Caki2 (cell line): Measurements from ENCODE around the gene CPNE9. TPM values are rescaled to one million over a fixed set of nuclear protein-coding genes. Genes with fewer than 3 reads are reported as not detected.

Source experiments
- DNase-seq: peaks from one replicate; pipeline ENCODE4 v3.0.0-alpha.2; 2015; ENCODE audit warnings: low read depth
- in situ Hi-C: cut with HindIII; loops from 2 replicates; pipeline ENCODE4 v1.10.0; 2016; ENCODE audit warnings: low sequenced_read_pairs, low pct_unique_long_range_greater_than_20kb, mixed read lengths
- total RNA-seq: library from RNA; depleted of rRNA; stranded (reverse); fragments of >200 nt; shearing (Covaris generic); gene quantifications from 2 replicates; pipeline ENCODE4 v1.2.3, GENCODE V29; 2014; ENCODE audit warnings: low replicate concordance; rRNA removed

Gene CPNE9, protein sequence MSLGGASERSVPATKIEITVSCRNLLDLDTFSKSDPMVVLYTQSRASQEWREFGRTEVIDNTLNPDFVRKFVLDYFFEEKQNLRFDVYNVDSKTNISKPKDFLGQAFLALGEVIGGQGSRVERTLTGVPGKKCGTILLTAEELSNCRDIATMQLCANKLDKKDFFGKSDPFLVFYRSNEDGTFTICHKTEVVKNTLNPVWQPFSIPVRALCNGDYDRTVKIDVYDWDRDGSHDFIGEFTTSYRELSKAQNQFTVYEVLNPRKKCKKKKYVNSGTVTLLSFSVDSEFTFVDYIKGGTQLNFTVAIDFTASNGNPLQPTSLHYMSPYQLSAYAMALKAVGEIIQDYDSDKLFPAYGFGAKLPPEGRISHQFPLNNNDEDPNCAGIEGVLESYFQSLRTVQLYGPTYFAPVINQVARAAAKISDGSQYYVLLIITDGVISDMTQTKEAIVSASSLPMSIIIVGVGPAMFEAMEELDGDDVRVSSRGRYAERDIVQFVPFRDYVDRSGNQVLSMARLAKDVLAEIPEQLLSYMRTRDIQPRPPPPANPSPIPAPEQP
- total RNA-seq = not detected in 2 replicates

DNA sequence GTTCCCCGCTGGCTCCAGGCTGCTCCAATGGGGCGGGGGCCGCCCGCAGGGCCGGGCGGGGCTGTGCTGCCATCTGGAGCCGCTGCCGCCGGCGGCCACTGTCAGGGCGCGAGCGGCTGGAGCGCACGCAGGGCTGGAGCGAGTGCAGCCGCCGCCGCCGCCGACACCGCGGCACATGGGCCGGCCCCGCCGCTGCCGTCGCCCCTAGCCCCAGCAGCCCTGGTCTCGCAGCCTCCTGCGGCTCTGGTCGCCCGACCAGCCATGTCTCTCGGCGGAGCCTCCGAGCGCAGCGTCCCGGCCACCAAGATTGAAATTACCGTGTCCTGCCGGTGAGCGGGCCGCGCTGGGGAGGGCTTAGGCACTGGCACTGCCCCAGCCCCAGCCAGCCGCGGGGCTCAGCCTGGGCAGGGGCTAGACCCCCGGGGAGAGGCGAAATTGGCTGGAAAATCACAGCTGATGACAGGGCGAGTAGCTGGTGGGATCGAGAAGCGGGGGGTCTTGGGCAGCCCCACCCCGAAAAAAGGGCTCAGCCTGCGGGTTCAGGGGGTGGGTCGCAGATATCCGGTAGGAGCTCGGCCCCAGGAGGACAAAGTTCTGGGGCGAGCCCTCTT lies at the start of gene CPNE9:
Gene CPNE9 (plus strand): TSS at position 98 of the 611 bp plus-strand sequence. CDS start 164 bp downstream, at position 262.
- DNase-seq = no peak
- in situ Hi-C loops = no loop called here

DNA sequence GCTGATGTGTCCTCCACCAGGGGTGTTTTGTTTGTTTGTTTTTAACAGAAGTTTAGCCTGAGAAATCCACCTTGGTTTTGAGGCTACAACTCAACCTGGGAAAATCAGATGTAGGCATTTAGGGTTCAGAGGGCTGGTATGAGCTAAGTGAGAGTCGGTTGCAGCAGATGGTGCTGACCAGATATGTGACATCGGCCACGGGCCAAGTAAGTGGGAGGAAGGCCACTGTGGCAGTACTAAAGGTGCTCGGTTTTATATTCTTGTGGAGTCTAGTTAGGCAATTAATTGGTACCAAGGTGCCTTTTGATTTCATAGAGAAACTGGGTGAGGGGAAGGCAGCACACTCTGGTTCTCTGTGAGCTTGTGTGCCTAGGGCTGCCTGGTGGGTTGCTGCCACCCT lies 43.8 kb upstream of the CPNE9 start:
- in situ Hi-C loops = no loop called here

DNA sequence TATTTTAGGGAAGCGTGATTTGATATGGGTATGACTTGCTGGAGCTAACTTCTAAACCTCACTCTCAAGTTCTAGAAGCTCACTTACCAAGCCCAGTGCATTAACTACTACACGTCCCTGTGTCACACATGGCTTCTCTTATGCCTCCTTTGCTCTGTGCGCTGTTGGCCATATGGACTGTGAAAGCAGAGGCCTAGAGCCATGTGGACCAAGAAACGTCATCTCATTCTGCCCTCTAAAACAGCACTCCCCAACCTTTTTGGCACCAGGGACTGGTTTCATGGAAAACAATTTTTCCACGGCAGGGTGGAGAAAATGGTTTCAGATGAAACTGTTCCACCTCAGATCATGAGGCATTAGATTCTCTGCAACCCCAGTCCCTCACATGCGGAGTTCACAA lies 42.7 kb upstream of the CPNE9 start:
- DNase-seq = no peak
- in situ Hi-C loops = no loop called here

More for the DNA sequence above, 43.8 kb upstream of the CPNE9 start:
- DNase-seq = no peak

DNA sequence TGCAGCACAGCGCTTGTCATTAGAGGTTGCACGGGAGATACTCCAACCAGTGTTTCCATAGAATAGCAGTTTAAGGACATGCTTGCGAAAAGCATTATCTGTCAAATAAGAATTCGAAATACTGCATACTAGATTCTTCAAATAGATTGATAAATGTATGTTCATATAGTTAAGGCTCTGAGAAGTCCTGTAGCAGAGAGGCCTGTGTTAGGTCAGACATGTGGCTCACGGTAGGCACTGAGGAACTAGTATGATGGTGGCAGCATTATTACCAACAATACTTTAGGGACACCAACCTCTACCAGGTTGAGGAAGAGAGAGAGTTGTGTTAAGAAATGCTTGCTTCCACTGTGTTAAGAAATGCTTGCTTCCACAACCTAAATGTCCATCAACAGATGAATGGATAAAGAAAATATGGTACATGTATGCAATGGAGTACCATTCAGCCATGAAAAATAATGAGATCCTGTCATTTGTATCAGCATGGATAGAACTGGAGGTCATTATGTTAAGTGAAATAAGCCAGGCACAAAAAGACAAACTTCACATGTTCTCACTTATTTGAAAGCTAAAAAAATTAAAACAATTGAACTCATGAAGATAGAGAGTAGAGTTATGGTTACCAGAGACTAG lies 39.4 kb upstream of the CPNE9 start:
- no peak for DNase-seq
- in situ Hi-C loops = no loop called here

DNA sequence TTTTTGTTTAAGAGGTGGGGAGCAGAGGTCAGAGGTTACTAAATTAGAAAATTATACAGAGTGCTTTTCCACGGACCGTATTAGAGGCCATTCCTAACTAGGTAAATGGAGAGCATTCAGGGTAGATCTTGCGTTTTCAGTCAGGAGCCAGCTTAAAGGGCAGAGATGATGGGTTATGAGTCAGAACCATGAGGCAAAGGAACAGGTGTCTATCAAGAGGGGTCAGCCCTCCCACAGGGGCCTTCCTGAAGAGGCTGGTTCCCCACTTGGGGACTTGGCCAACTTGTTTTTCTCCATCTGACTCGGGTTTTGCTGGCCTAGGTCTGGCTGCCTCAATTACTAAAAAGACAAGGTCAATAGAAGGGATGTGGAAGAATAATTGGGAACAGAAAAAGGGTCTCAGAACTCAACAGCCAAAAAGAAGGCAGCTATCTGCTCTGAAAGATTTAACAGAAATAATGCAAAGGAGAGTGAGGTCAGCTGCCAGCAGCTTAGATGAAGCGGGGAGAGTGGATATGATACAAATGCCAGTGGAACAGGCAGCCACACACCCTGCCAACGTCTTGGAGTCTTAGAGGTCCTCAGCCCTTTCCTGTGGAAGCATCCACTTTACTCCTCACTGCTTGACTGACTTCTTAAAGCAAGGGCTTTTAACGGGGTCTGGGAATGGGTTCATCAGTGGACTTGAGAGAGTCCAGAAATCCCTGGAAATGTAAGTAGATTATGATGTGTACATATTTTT lies 36.8 kb upstream of the CPNE9 start:
- in situ Hi-C loops = no loop called here
- DNase-seq = no peak

DNA sequence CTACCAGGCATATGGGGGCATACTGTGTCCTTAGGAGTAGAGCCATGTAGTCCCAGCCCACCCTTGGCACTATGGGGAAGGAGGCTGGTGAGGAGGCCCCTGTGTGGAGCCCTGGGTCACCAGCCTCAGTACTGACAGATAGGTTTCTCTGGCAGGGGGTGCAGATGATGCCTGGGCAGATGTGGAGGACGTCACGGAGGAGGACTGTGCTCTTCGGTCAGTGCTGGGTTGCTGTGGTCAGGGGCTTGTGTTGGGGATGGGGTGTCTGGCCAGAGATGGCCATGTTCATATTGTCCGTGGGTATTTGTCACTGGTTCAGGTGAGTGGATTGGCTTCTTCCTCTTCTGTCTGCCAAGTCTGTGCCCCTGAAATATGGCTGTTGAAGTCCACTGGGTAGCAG lies 34.4 kb upstream of the CPNE9 start:
- in situ Hi-C loops = no loop called here
- no peak for DNase-seq

DNA sequence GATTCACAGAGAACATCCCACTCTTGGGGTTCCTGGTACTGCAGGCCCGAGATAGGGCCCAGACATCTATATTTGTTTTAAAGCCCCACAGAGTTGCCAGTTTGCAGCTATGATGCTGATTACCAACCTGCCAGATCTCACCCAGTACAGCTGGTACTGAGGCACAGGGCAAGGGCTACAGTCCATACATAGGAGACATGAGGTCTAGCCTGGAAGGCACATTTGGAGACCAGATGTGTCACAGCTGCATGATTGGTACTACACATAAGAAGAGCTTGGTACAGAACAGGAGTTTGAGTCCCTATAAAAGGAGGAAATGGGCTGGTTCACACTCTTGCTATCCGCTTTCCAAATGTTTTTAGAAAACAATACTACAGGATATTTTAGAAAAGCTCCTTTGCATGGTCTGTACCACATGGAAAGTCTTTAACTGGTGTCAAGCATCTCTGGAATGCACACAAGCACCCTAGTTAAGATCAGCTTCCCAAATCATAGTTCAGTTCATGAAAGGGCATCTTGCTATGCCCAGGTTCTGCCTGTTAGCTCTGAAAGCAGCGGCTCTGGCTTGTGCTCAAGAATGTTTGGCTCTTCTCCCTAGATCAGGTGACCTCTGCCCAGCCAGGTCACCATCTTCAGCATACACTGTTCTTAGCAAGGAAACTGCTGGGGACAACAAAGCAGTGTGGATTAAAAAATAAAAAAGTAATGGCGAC lies 33.8 kb upstream of the CPNE9 start:
- DNase-seq = peak; percentile 2
- in situ Hi-C loops = no loop called here

DNA sequence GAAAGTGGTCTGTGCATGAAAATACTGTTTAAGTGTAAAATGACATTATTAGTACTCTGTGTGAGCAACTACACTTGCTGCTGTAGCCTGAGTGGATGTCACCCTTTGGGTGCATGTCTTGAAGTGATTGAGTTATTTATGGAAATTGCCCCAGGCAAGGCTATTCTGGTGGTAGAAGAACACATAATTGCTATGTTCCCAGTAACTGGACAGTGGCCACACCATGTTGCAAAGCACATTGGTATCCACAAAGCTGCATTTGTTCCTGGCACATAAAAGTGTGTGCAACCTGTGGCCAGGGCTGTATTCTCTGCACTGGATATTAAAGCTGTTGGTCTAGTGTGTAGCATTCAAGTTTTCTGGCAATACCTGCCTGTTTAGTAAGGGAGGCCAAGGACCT lies 30.6 kb upstream of the CPNE9 start:
- no peak for DNase-seq
- in situ Hi-C loops = no loop called here

DNA sequence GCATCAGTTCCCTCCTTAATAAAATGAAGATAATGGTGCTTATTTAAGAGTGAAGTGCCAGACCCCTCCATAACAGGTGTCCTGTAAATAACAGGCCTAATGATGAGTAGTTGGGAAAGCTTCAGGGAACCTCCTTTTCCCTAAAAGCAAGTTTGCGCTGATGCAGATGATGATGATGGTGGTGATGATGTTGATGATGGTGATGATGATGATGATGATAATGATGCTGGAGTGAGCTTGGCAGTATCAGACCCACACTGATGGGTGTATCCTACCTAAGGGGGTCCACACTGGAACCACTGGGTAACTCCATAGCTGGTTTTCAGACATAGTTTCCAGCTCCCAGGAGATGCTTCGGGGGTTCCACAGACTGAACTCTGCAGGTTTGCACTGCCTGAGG lies 29.9 kb upstream of the CPNE9 start:
- in situ Hi-C loops = no loop called here
- no peak for DNase-seq

DNA sequence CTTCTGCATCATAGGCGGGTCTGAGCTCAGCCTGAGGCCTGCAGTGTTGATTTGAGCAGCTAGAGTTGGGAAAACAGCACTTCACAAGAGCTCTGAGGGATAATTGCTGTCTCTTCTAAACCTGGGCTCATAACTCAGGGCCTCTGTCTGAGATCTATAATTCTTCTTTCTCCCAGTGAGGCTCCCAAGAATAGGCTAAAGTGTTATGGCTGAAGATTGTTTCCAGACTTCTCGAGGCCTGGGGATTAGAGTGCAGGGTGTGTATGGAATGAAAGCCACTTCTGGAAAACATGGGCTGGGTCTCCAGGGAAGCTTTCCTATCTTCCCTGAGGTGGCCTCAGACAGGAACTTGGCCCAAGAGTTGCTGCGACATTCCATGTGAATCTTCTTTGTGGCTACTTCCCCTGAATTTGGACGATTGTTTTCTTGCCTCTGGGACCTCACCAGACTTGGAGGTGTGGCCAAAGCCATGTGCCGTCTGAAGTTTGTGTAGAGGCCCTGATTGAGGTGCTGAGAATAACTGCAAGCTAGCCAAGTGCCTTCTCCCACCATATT lies 27.8 kb upstream of the CPNE9 start:
- in situ Hi-C loops = no loop called here
- DNase-seq = no peak

DNA sequence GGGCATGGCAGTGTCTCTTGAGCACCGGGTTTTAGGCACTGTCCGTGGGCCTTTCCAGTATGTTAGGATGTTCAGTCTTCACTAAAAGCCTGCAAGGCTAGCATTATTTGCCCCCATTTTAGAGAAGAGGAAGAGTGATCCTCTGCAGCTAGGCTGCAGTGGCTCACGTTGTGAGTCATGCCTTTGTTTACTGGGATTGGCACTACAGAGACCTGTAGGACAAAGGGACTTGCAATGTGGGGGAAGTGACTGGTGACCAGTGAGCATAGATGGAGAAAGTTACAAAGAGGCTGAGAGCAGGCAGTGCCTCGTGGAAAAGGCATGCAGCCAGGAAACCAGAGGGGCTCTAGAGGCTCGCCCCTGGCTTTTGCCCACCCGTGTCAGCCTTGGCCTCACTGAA lies 26.8 kb upstream of the CPNE9 start:
- no peak for DNase-seq
- in situ Hi-C loops = no loop called here

DNA sequence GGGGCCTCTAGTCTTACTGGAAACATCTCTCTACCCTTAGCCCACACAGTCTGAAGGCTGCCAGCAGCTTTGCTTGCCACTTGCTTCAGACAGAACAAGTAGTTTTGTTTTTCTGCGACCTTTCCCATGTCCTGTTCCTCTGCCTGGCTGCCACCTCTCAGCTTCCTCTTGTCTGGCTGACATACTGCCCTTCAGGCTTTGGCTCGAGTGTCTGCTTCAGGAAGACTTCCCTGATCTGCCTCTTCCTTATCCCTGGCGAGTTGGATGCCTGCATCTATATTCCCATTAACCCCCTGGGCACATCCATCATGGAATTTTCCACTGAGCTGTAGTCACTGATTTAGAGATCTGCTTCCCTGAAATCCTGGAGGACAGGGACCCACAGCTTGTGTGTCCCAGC lies 25.1 kb upstream of the CPNE9 start:
- in situ Hi-C loops = no loop called here
- DNase-seq = no peak

DNA sequence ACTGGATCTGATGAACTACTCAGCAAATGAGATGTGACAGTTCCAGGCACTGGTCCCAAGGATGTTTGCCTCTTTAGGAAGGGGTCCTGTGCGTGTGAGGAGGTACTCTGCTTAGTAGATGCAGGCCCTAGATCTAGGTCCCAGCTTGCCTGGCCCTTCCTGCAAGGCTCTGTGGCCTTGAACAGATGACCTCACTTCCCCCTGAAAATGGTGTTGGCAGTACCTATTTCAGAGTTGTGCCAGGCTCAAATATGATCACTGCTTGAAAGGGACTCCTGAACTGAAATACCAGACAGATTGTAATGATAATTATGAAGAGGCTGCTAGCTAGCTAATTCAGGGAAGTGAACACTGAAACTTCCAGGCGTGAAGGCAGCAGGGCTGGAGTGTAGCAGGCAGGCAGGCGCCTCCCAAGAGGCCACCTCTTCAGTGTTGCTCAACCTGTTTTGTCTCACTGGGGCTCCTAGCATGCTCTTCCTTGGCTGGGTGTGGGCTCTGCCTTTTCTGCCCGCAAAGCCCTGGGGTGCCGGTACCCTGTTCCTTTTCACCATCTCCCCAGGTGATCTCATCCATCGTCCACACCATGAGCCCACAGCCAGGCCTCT lies 24.1 kb upstream of the CPNE9 start:
- no peak for DNase-seq
- in situ Hi-C loops = no loop called here

DNA sequence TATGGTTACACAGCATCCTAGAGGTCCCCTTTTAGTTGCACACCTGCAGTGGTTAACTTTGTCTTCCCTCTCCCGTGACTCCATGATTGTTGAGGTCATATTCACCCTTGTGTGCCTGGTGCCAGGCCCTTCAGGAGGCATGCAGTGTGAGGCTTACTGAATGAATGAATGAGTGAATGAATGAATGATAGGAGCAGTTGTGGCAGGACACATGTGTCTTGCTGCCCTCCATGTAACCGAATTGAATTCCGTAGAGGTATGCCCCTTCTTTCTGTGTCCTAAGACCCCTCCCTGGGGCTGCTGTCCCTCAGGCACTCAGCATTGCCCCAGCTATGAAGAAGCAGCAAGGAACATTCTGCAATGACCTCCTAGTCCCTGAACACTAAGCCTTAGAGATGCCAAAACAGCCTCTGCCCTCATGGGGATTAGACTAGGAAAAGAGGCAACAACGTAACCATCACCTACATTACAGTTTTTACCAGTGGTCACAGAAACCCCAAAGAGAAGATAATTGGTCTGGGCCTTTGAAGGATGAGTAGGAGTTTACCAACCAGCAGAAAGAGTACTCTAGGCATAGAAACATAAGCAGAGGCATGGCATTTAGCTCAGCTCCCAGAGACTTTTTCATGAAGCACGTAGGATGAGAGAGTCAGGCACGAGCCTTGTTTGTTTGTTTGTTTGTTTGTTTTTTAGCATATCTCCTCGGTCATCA lies 22.5 kb upstream of the CPNE9 start:
- DNase-seq = no peak
- in situ Hi-C loops = no loop called here

DNA sequence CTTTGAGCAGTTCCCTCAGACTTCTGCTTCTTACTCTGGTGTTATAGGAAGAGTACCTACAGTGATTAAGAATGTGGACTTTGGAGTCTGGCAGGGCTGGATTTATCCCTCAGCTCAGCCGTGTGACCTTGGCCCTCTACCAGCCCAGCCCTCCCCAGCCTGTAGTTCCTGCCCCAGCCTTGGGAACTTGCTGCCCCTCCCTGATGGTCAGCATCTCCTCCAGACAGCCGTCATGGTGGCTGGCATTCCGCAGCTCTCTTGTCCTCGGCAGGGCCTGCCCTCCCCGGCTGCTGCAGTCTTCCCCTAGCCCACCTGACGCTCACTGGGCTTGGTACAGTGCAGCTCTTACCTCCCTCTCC lies 21.9 kb upstream of the CPNE9 start:
- in situ Hi-C loops = no loop called here
- DNase-seq = no peak

DNA sequence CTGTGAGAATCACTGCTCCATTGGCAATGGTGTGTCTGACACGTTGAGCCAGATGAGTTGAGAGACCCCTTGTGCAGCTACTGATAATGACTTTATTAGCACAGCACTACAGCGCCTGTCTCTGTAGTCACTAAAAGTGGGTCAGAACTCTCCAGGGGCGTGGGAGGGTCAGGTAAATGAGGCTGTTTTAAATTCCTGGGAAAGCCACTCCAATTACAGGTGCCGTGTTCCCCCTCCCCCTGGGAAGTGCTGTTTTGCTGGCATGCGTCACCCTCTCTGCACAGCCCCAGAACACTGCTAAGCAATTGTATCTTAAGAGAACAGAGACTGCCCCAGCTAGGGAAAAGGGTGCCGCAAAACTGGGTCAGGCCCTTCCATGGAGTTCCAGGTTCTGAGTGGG lies 21.5 kb upstream of the CPNE9 start:
- no peak for DNase-seq
- in situ Hi-C loops = no loop called here

DNA sequence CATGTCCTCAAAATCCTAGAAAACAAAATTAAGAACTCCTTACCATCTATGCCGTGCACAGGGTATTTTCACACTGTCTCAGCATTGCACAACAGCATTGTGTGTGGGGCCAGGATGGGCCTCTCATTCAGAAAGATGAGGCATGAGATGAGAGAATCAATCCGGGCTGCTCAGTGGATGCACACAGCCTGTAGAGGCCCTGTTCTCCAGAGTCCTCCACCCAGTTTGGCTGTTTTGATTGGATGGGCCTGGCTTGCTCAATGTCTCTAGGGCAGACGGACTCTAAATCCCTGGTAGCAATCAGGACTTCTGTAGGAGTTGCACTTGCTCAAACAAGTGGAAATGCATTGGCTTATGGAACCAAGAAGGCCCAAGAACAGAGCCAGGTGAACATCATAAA lies 20.2 kb upstream of the CPNE9 start:
- in situ Hi-C loops = no loop called here
- no peak for DNase-seq
